ENCODE data around the gene COL5A2.

DNA sequence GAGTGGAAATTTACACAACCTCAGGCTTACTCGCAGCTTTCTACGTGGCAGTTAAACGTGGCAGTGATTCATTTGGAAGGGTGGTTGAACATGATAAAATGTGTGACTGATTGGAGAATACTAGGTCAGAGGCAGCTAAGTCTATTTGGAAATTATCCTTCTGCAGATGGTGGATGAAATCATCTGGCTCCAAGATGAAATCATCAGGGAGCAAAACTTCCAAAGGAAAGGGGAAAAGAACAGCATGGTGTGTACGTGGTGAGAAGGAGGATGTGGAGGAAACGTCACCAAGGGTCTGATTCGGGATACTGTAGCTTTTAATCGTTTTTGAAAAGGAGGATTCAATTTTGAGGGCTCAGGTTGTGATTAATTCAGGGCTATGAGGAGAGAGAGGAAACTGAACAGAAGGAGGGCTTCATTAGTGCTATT lies 157.5 kb downstream of the COL5A2 start:
- TF ChIP-seq, protein P1, sequence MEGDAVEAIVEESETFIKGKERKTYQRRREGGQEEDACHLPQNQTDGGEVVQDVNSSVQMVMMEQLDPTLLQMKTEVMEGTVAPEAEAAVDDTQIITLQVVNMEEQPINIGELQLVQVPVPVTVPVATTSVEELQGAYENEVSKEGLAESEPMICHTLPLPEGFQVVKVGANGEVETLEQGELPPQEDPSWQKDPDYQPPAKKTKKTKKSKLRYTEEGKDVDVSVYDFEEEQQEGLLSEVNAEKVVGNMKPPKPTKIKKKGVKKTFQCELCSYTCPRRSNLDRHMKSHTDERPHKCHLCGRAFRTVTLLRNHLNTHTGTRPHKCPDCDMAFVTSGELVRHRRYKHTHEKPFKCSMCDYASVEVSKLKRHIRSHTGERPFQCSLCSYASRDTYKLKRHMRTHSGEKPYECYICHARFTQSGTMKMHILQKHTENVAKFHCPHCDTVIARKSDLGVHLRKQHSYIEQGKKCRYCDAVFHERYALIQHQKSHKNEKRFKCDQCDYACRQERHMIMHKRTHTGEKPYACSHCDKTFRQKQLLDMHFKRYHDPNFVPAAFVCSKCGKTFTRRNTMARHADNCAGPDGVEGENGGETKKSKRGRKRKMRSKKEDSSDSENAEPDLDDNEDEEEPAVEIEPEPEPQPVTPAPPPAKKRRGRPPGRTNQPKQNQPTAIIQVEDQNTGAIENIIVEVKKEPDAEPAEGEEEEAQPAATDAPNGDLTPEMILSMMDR (conservative IDR thresholded peaks at IDR 0.05), result no peak
- no peak for TF ChIP-seq ZFX (IDR thresholded peaks at IDR 0.05)
